ENCODE data around the gene RNU6-8. TPM values are rescaled to one million over a fixed set of nuclear protein-coding genes. Genes with fewer than 3 reads are reported as not detected.

RNU6-8 gene
- not detected for total RNA-seq

DNA sequence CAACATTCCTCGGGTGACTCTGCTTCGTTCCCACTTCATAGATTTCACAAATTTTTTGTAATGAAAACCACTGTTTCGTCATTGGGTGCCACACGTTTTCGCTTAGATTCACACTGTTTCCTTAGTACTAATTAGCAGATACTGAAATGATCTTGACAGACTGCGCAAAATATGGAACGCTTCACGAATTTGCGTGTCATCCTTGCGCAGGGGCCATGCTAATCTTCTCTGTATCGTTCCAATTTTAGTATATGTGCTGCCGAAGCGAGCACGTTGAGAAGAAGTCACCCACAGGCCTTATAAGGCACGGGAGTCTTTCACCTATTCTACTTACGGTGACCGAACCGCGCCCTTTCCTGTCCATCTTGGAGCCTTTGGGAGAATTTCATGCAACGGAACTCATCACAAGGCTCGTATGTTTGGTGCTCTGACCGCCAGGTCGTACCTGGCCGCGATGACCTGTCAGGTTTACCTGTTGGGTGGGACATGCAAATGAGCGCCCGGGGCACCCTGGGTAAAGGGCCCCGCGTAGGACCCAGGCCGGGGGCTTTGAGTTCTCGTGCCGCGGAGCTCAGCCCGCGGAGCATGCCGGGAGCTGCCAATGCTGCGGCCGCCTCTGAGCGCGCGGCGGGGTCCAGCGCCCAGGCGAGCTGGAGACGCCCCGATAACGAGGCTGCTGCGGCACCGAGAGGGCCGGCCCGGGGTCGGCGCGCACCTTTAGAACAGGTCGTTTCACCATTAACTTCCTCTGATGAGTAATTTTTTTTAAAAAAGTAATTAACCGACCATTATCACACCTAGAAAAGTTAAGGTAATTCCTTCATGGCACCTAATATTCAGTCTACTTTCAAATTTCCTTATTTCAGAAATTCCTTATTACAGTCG lies at the start of gene RNU6-8:
Gene RNU6-8 (minus strand): TSS at position 272 of the 885 bp plus-strand sequence.
- TF ChIP-seq POLR2A (IDR thresholded peaks at IDR 0.05), result no peak
- peak; percentile 72 to 79 (median 72) for TF ChIP-seq POLR2AphosphoS5 (IDR thresholded peaks at IDR 0.05)
- TF ChIP-seq, protein P1, sequence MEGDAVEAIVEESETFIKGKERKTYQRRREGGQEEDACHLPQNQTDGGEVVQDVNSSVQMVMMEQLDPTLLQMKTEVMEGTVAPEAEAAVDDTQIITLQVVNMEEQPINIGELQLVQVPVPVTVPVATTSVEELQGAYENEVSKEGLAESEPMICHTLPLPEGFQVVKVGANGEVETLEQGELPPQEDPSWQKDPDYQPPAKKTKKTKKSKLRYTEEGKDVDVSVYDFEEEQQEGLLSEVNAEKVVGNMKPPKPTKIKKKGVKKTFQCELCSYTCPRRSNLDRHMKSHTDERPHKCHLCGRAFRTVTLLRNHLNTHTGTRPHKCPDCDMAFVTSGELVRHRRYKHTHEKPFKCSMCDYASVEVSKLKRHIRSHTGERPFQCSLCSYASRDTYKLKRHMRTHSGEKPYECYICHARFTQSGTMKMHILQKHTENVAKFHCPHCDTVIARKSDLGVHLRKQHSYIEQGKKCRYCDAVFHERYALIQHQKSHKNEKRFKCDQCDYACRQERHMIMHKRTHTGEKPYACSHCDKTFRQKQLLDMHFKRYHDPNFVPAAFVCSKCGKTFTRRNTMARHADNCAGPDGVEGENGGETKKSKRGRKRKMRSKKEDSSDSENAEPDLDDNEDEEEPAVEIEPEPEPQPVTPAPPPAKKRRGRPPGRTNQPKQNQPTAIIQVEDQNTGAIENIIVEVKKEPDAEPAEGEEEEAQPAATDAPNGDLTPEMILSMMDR (IDR thresholded peaks at IDR 0.05), result no peak
- Histone ChIP-seq H3K9me3 (no peaks in the 10 kb centered on the region), H3K27me3 (no peaks in the 10 kb centered on the region), H3K4me3 (peak within 1 kb of the TSS; percentile 67 to 87 (median 75)), H3K36me3 (no peaks in the 10 kb centered on the region), H3K4me1 (no peaks in the 10 kb centered on the region), H3K27ac (peak within 1 kb of the TSS; percentile 92 to 94)
- intact Hi-C loops (cut with DNase I; ENCODE audit: low total_unique reads), result no loop called here
- DNase-seq (ENCODE audit: low spot score in 2 of 2), result peak; percentile 83 to 85

DNA sequence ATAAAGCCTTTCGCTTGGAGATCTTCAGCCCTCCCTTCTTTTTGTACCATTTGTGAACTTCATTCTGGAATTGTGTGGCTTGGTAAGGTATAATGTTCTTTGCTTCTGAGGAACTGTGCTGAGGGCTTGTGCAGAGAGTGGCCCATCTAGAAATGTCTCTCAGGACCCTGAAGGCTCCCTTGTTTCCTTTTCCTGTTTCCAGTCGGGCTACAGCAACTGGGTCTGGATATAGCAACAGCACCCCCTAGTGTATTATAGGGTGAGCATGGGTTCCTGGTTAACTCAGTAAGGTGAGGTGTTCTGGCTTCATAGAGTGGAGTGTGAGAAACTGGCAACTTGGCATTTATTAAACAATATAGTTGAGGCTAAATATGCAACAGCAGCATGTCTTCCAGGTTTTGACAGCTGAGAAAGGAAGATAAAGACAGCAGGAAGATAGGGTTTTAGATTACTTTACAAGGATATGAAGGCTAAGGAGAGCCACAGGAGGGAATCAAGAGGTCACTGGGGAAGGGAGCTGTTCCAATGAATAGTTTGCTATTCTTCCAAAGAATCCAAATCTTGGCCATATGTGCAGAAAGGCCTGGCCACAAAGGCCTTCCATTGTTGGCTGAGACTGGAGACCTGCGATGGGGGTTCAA lies 49.1 kb upstream of the RNU6-8 start:
- no peaks in the 10 kb centered on the region for H3K4me1 ChIP-seq
- peak in 1 of 2 donors; percentile 50 for DNase-seq (ENCODE audit: low spot score in 2 of 2)
- no peaks in the 10 kb centered on the region for H3K9me3 ChIP-seq
- H3K27ac ChIP-seq, result no peak overlapping the region
- intact Hi-C loops (cut with DNase I; ENCODE audit: low total_unique reads), result no loop called here
- H3K27me3 ChIP-seq, result no peaks in the 10 kb centered on the region
- H3K36me3 ChIP-seq, result no peaks in the 10 kb centered on the region
- TF ChIP-seq, protein P1 (IDR thresholded peaks at IDR 0.05), result peak; percentile 64 to 78 (median 73)
- TF ChIP-seq POLR2AphosphoS5 (IDR thresholded peaks at IDR 0.05), result no peak
- H3K4me3 ChIP-seq, result no peak overlapping the region

DNA sequence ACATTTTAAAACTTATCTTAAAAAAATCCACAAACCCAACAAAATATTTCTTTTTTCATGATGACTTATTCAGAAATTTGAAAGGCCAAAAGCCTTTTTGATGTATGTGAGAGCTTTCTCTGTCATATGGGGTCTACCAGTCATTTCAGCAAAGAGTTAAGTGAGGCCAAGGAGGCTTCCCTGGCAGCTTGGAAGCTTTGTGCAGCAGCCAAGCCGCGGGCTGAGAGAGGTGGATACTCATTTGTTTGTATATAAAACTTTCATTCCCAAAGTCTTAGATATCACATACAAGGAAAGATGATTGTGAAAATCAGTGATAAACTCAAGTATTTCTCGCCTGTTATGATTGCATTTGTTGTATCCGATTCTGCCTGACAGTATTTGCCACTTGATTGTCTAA lies 48.5 kb upstream of the RNU6-8 start:
- Histone ChIP-seq H3K27ac (no peak overlapping the region), H3K4me1 (no peaks in the 10 kb centered on the region), H3K36me3 (no peaks in the 10 kb centered on the region), H3K4me3 (no peak overlapping the region), H3K27me3 (no peaks in the 10 kb centered on the region), H3K9me3 (no peaks in the 10 kb centered on the region)
- TF ChIP-seq, protein P1 (IDR thresholded peaks at IDR 0.05), result no peak
- TF ChIP-seq POLR2A (IDR thresholded peaks at IDR 0.05) (no peak), POLR2AphosphoS5 (IDR thresholded peaks at IDR 0.05) (no peak)
- intact Hi-C loops (cut with DNase I; ENCODE audit: low total_unique reads), result no loop called here
- no peak for DNase-seq (ENCODE audit: low spot score in 2 of 2)

DNA sequence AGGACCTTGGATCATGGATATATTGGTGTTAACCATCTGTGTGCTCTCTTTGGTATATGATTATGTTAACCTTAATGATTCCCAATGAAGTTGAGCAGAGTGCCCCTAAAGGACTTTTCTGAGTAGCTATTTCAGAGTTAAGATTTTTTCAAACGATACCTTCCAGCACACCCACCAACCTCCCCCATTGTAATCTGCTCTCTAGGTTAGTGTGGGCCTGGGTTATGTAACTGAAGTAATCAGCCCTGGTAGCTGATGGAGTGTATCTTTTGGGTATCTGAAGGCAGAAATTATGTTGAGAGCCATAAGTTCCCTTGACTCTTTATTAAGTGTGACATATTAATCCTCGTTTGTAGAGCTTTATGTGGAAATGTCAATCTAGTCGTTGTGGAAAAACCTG lies 47.6 kb upstream of the RNU6-8 start:
- TF ChIP-seq, protein P1 (IDR thresholded peaks at IDR 0.05), result no peak
- TF ChIP-seq POLR2AphosphoS5 (IDR thresholded peaks at IDR 0.05) (no peak), POLR2A (IDR thresholded peaks at IDR 0.05) (no peak)
- no peaks in the 10 kb centered on the region for H3K36me3 ChIP-seq
- H3K9me3 ChIP-seq, result no peaks in the 10 kb centered on the region
- H3K27me3 ChIP-seq, result no peaks in the 10 kb centered on the region
- H3K4me1 ChIP-seq, result no peaks in the 10 kb centered on the region
- no peak overlapping the region for H3K27ac ChIP-seq
- DNase-seq (ENCODE audit: low spot score in 2 of 2), result no peak
- H3K4me3 ChIP-seq, result no peak overlapping the region
- intact Hi-C loops (cut with DNase I; ENCODE audit: low total_unique reads), result no loop called here

DNA sequence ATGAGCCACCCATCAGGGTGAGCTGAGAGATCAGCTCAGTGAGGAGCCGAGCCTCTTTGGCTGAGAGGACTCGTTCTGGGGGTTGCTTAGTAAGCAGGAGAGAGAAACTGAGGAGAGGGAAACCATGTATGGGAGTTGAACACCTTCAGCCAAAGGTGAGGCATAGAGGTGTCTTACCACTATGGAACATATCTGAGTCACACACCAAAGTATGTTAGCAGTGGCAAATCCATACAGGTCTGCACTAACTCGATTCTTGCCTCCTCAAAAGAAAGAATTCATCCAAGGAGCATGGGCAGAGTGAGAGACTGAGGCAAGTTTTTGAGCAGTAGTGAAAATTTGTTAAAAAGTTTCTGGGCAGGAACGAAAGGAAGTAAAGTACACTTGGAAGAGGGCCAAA lies 46.7 kb upstream of the RNU6-8 start:
- intact Hi-C loops (cut with DNase I; ENCODE audit: low total_unique reads), result loop anchor here (10.0 kb wide), 1 partner anchor 325 kb away; no protein-coding TSS in a partner anchor
- no peak for TF ChIP-seq POLR2AphosphoS5 (IDR thresholded peaks at IDR 0.05)
- TF ChIP-seq, protein P1 (IDR thresholded peaks at IDR 0.05), result no peak
- TF ChIP-seq POLR2A (IDR thresholded peaks at IDR 0.05), result no peak

More for the DNA sequence above, 46.7 kb upstream of the RNU6-8 start:
- Histone ChIP-seq H3K4me3 (no peak overlapping the region), H3K4me1 (no peaks in the 10 kb centered on the region), H3K27ac (no peak overlapping the region), H3K36me3 (no peaks in the 10 kb centered on the region), H3K27me3 (no peaks in the 10 kb centered on the region), H3K9me3 (no peaks in the 10 kb centered on the region)
- DNase-seq (ENCODE audit: low spot score in 2 of 2), result no peak

All from breast epithelium (tissue), 4 donors.